ENCODE data around the gene SMCO3. TPM values are rescaled to one million over a fixed set of nuclear protein-coding genes. Genes with fewer than 3 reads are reported as not detected.

Gene SMCO3
- total RNA-seq, 1 experiment from 2014 or later, result not detected

DNA sequence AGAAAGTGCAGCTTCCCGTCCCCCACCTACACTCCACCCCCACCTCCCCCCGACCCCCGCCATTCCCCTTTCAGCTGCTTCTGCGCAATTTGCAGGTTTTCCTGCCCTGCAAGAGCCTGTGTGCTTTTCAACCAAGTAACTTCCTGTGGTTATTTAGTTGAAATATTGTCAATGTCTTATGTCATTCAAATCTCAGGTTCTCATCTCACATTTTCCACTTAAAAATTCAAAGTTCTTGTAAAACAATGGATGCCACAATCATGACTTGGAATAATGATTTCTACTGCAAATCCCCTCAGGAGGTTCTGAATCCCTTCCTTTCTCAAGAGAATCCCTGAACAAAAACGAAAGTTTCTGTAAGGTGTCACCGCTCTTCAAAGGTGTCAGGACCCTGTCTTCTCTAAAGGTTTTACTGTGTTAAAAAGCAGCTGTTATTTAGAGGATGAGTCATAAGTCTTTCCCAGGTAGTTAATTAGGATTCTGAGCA, 42.3 kb downstream of the SMCO3 start:
- H2AFZ ChIP-seq (ENCODE audit: low read length), result peak overlapping the region; percentile 63
- no peaks in the 10 kb centered on the region for H3K27me3 ChIP-seq (ENCODE audit: low read length)
- DNase-seq (no peak), ATAC-seq (no peak)
- H3K27ac ChIP-seq (ENCODE audit: low read length), result peak overlapping the region; percentile 74
- H3K4me3 ChIP-seq (ENCODE audit: low read length), result peak overlapping the region; percentile 97
- no peak overlapping the region for H3K9ac ChIP-seq (ENCODE audit: low read length)
- peak overlapping the region; percentile 95 for H3K4me2 ChIP-seq (ENCODE audit: low read length)
- H3K36me3 ChIP-seq (ENCODE audit: low read depth, low read length), result no peaks in the 10 kb centered on the region
- peaks cover 52% of the 10 kb centered on the region for H3K79me2 ChIP-seq (ENCODE audit: low read length)
- peaks cover 34% of the 10 kb centered on the region for H3K4me1 ChIP-seq (ENCODE audit: insufficient read depth, low read length)
- no peaks in the 10 kb centered on the region; the same call in 1 of the 2 replicates for H4K20me1 ChIP-seq (ENCODE audit: low read length)
- no TSS peak for BruUV-seq (replicated peaks)
- H3K9me2 ChIP-seq (replicated peaks; ENCODE audit: low read length), result no peaks in the 10 kb centered on the region
- H3F3A ChIP-seq (ENCODE audit: low read length, unreplicated experiment), result no peaks in the 10 kb centered on the region
- intact Hi-C loops (cut with micrococcal nuclease), result loop anchor here (1.0 to 2.0 kb wide), 2 partner anchors 32 to 49 kb away; partner anchors contain the start of genes C12orf60 and WBP11
- POLR2A ChIA-PET (ENCODE audit: unreplicated experiment), result interaction anchor here (0.6 to 0.8 kb wide), 3 partner anchors 22 to 68 kb away, joined by 3 to 9 read pairs (median 3); partner anchors contain the start of gene WBP11
- H3K9me3 ChIP-seq (ENCODE audit: low read length), result no peaks in the 10 kb centered on the region
- CTCF ChIA-PET, result interaction anchor here (1.2 kb wide), 1 partner anchor 32 kb away, joined by 4 read pairs; the partner anchor contains the start of genes C12orf60 and WBP11
- TF ChIP-seq EZH2phosphoT487 (IDR thresholded peaks at IDR 0.05; ENCODE audit: borderline replicate concordance, low read length), result no peak
- TF ChIP-seq EZH2 (IDR thresholded peaks at IDR 0.05; ENCODE audit: low read length, unreplicated experiment), result no peak
- TF ChIP-seq, protein P1, sequence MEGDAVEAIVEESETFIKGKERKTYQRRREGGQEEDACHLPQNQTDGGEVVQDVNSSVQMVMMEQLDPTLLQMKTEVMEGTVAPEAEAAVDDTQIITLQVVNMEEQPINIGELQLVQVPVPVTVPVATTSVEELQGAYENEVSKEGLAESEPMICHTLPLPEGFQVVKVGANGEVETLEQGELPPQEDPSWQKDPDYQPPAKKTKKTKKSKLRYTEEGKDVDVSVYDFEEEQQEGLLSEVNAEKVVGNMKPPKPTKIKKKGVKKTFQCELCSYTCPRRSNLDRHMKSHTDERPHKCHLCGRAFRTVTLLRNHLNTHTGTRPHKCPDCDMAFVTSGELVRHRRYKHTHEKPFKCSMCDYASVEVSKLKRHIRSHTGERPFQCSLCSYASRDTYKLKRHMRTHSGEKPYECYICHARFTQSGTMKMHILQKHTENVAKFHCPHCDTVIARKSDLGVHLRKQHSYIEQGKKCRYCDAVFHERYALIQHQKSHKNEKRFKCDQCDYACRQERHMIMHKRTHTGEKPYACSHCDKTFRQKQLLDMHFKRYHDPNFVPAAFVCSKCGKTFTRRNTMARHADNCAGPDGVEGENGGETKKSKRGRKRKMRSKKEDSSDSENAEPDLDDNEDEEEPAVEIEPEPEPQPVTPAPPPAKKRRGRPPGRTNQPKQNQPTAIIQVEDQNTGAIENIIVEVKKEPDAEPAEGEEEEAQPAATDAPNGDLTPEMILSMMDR (conservative IDR thresholded peaks at IDR 0.05; ENCODE audit: low read depth, low read length), result no peak

DNA sequence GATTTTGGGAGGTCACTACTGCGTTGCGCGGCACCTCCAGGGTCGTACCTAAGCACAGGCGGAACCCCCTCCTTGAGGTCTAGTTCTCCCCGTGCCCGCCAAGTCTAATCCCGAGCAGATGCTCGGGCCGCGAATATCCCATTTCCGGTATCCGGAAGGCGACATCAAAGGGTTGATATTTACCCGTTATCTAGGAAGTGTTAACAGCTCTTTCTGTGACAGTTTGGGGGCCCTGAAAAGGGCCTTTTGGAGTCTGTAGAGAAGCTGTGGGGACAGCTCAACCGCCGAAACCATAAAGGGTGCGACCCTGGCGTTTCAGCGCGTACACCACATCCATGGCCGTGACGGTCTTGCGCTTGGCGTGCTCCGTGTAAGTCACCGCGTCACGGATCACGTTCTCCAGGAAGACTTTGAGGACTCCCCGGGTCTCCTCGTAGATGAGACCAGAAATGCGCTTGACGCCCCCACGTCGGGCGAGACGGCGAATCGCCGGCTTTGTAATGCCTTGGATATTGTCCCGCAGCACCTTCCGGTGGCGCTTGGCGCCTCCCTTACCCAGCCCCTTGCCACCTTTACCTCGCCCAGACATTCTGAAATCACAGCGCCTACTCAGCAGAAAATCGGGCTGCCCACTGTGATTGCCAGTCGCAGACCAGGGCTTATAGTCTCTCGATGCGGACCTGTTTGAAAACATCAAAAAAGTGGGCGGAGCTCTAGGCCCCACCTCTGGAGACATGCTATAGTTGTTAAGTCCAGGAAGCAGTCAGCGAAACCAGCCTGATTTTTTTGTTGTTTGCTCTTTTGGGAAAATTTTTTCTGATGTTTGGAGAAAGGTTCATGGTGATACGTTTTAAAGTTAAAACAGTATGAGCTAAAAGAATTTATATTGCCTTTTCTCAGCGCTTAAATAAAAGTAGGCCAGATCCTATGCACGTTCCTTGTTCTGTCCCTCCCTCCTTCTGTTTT, 43.2 kb downstream of the SMCO3 start:
- Histone ChIP-seq H4K20me1 (ENCODE audit: low read length) (no peaks in the 10 kb centered on the region; the same call in 1 of the 2 replicates), H3K27me3 (ENCODE audit: low read length) (no peaks in the 10 kb centered on the region), H3K9me2 (replicated peaks; ENCODE audit: low read length) (no peaks in the 10 kb centered on the region), H2AFZ (ENCODE audit: low read length) (peak overlapping the region; percentile 67), H3K36me3 (ENCODE audit: low read depth, low read length) (no peaks in the 10 kb centered on the region), H3K27ac (ENCODE audit: low read length) (peak overlapping the region; percentile 74), H3K79me2 (ENCODE audit: low read length) (peaks cover 45% of the 10 kb centered on the region), H3K4me2 (ENCODE audit: low read length) (peak overlapping the region; percentile 95), H3K9ac (ENCODE audit: low read length) (peak overlapping the region; percentile 84), H3K9me3 (ENCODE audit: low read length) (no peaks in the 10 kb centered on the region), H3K4me3 (ENCODE audit: low read length) (peak overlapping the region; percentile 97), H3K4me1 (ENCODE audit: insufficient read depth, low read length) (peaks cover 25% of the 10 kb centered on the region), H3F3A (ENCODE audit: low read length, unreplicated experiment) (no peaks in the 10 kb centered on the region)
- intact Hi-C loops (cut with micrococcal nuclease), result loop anchor here (1.0 to 2.0 kb wide), 2 partner anchors 33 to 48 kb away; partner anchors contain the start of genes C12orf60 and WBP11
- ChIA-PET POLR2A (ENCODE audit: unreplicated experiment) (interaction anchor here (0.6 to 0.8 kb wide), 2 partner anchors 32 to 67 kb away, joined by 3 to 9 read pairs; partner anchors contain the start of gene WBP11), CTCF (interaction anchor here (1.2 kb wide), 1 partner anchor 32 kb away, joined by 4 read pairs; the partner anchor contains the start of genes C12orf60 and WBP11)
- TF ChIP-seq EZH2 (IDR thresholded peaks at IDR 0.05; ENCODE audit: low read length, unreplicated experiment), result no peak
- TF ChIP-seq EZH2phosphoT487 (IDR thresholded peaks at IDR 0.05; ENCODE audit: borderline replicate concordance, low read length), result no peak
- TF ChIP-seq, protein P1 (conservative IDR thresholded peaks at IDR 0.05; ENCODE audit: low read depth, low read length), result no peak
- DNase-seq (peak; percentile 98), ATAC-seq (peak; percentile 23)
- BruUV-seq (replicated peaks), result TSS peak; percentile 77
